IPS-20b (cell line): Measurements from ENCODE around the gene XXYLT1.

ENCODE experiments used
- H3K27ac ChIP-seq: one replicate; pipeline ENCODE4 v1.5.1; 2013; ENCODE audit warnings: low read length
- H3K27me3 ChIP-seq: 2 replicates; pipeline ENCODE4 v1.6.1; 2013; ENCODE audit warnings: mild to moderate bottlenecking, low read length, inconsistent platforms; ENCODE audit not compliant: insufficient read depth
- H3K36me3 ChIP-seq: 2 replicates; pipeline ENCODE4 v1.6.1; 2013; ENCODE audit warnings: low read depth, mild to moderate bottlenecking, inconsistent platforms, low read length, moderate library complexity; ENCODE audit not compliant: insufficient read depth
- H3K4me1 ChIP-seq: 2 replicates; pipeline ENCODE4 v1.6.1; 2013; ENCODE audit warnings: mild to moderate bottlenecking, control low read depth, inconsistent platforms, low read length, moderate library complexity; ENCODE audit not compliant: insufficient read depth
- H3K4me3 ChIP-seq: 2 replicates; pipeline ENCODE4 v1.5.1; 2013; ENCODE audit warnings: mild to moderate bottlenecking, low read length, inconsistent platforms
- H3K9ac ChIP-seq: 2 replicates; pipeline ENCODE4 v1.6.1; 2013; ENCODE audit warnings: low read depth, mild to moderate bottlenecking, inconsistent platforms, low read length, moderate library complexity
- H3K9me3 ChIP-seq: 2 replicates; pipeline ENCODE4 v1.6.1; 2013; ENCODE audit warnings: mild to moderate bottlenecking, low read depth, low read length, inconsistent platforms; ENCODE audit not compliant: insufficient read depth

The XXYLT1 gene

GRCh38 chr3:195155570-195156241 is 115.3 kb downstream of the XXYLT1 start:
- Histone ChIP-seq H3K4me1 (peaks cover 51% of the 10 kb centered on the region), H3K4me3 (no peak overlapping the region), H3K9me3 (no peaks in the 10 kb centered on the region), H3K9ac (peak overlapping the region; percentile 54; the same call in 1 of the 2 replicates), H3K27ac (no peak overlapping the region), H3K36me3 (peaks cover 3% of the 10 kb centered on the region; the same call in 1 of the 2 replicates), H3K27me3 (no peaks in the 10 kb centered on the region)

GRCh38 chr3:195154793-195155535 is 116.0 kb downstream of the XXYLT1 start:
- H3K9ac ChIP-seq, result peak overlapping the region; percentile 54
- peaks cover 3% of the 10 kb centered on the region; the same call in 1 of the 2 replicates for H3K36me3 ChIP-seq
- peaks cover 47% of the 10 kb centered on the region for H3K4me1 ChIP-seq
- H3K27ac ChIP-seq, result peak overlapping the region; percentile 30
- no peak overlapping the region for H3K4me3 ChIP-seq
- no peaks in the 10 kb centered on the region for H3K9me3 ChIP-seq
- H3K27me3 ChIP-seq, result no peaks in the 10 kb centered on the region

- Histone ChIP-seq H3K9me3 (no peaks in the 10 kb centered on the region), H3K4me3 (no peak overlapping the region), H3K27ac (no peak overlapping the region), H3K9ac (peak overlapping the region; percentile 54; the same call in 1 of the 2 replicates), H3K36me3 (peaks cover 3% of the 10 kb centered on the region; the same call in 1 of the 2 replicates), H3K27me3 (no peaks in the 10 kb centered on the region), H3K4me1 (peaks cover 53% of the 10 kb centered on the region)
These were observed 116.7 kb downstream of the XXYLT1 start for GRCh38 chr3:195154111-195154791.

- no peak overlapping the region for H3K4me3 ChIP-seq
- H3K9me3 ChIP-seq, result no peaks in the 10 kb centered on the region
- no peak overlapping the region; the same call in 1 of the 2 replicates for H3K9ac ChIP-seq
- no peak overlapping the region for H3K27ac ChIP-seq
- H3K27me3 ChIP-seq, result no peaks in the 10 kb centered on the region
- H3K36me3 ChIP-seq, result peaks cover 3% of the 10 kb centered on the region; the same call in 1 of the 2 replicates
- peaks cover 56% of the 10 kb centered on the region for H3K4me1 ChIP-seq
These were observed 117.3 kb downstream of the XXYLT1 start for GRCh38 chr3:195153653-195154052.

- H3K9me3 ChIP-seq, result no peaks in the 10 kb centered on the region
- H3K27ac ChIP-seq, result peak overlapping the region; percentile 79
- no peaks in the 10 kb centered on the region for H3K27me3 ChIP-seq
- peak overlapping the region; percentile 32; the same call in 1 of the 2 replicates for H3K4me3 ChIP-seq
- peaks cover 59% of the 10 kb centered on the region for H3K4me1 ChIP-seq
- H3K36me3 ChIP-seq, result peaks cover 3% of the 10 kb centered on the region; the same call in 1 of the 2 replicates
- H3K9ac ChIP-seq, result peak overlapping the region; percentile 51; the same call in 1 of the 2 replicates
These were observed 117.8 kb downstream of the XXYLT1 start for GRCh38 chr3:195153130-195153529.

GRCh38 chr3:195151866-195152541 is 119.0 kb downstream of the XXYLT1 start:
- H3K4me3 ChIP-seq, result no peak overlapping the region
- H3K4me1 ChIP-seq, result peaks cover 59% of the 10 kb centered on the region
- no peak overlapping the region for H3K27ac ChIP-seq
- H3K27me3 ChIP-seq, result no peaks in the 10 kb centered on the region
- H3K36me3 ChIP-seq, result peaks cover 3% of the 10 kb centered on the region; the same call in 1 of the 2 replicates
- peak overlapping the region; percentile 13; the same call in 1 of the 2 replicates for H3K9ac ChIP-seq
- no peaks in the 10 kb centered on the region for H3K9me3 ChIP-seq

GRCh38 chr3:195151402-195151801 is 119.6 kb downstream of the XXYLT1 start:
- peaks cover 3% of the 10 kb centered on the region; the same call in 1 of the 2 replicates for H3K36me3 ChIP-seq
- H3K4me3 ChIP-seq, result peak overlapping the region; percentile 54; the same call in 1 of the 2 replicates
- H3K27ac ChIP-seq, result peak overlapping the region; percentile 78
- no peaks in the 10 kb centered on the region for H3K9me3 ChIP-seq
- H3K4me1 ChIP-seq, result peaks cover 59% of the 10 kb centered on the region
- no peaks in the 10 kb centered on the region for H3K27me3 ChIP-seq
- peak overlapping the region; percentile 75; the same call in 1 of the 2 replicates for H3K9ac ChIP-seq

GRCh38 chr3:195150181-195151118 is 120.5 kb downstream of the XXYLT1 start:
- H3K9ac ChIP-seq, result peak overlapping the region; percentile 75
- peaks cover 54% of the 10 kb centered on the region for H3K4me1 ChIP-seq
- peak overlapping the region; percentile 78 for H3K27ac ChIP-seq
- H3K4me3 ChIP-seq, result peak overlapping the region; percentile 54
- no peaks in the 10 kb centered on the region for H3K27me3 ChIP-seq
- no peaks in the 10 kb centered on the region for H3K36me3 ChIP-seq
- H3K9me3 ChIP-seq, result no peaks in the 10 kb centered on the region

- H3K9ac ChIP-seq, result peak overlapping the region; percentile 75; the same call in 1 of the 2 replicates
- H3K36me3 ChIP-seq, result no peaks in the 10 kb centered on the region
- H3K27me3 ChIP-seq, result no peaks in the 10 kb centered on the region
- H3K4me1 ChIP-seq, result peaks cover 44% of the 10 kb centered on the region
- H3K9me3 ChIP-seq, result no peaks in the 10 kb centered on the region
- H3K27ac ChIP-seq, result no peak overlapping the region
- H3K4me3 ChIP-seq, result peak overlapping the region; percentile 54; the same call in 1 of the 2 replicates
These were observed 121.5 kb downstream of the XXYLT1 start for GRCh38 chr3:195149292-195150030.

GRCh38 chr3:195148549-195148948 is 122.4 kb downstream of the XXYLT1 start:
- Histone ChIP-seq H3K27me3 (no peaks in the 10 kb centered on the region), H3K27ac (no peak overlapping the region), H3K36me3 (no peaks in the 10 kb centered on the region), H3K4me3 (no peak overlapping the region), H3K4me1 (peaks cover 37% of the 10 kb centered on the region), H3K9ac (peak overlapping the region; percentile 39; the same call in 1 of the 2 replicates), H3K9me3 (no peaks in the 10 kb centered on the region)
